HCT116 (cell line): Measurements from ENCODE around the gene NTRK3. TPM values are rescaled to one million over a fixed set of nuclear protein-coding genes. Genes with fewer than 3 reads are reported as not detected.

Experiments
- ATAC-seq: fragments of 200-7000 bp; cut with Tn5 transposase; 2 replicates; pipeline ENCODE4 v1.9.1; 2020; ENCODE audit warnings: mild to moderate bottlenecking, moderate library complexity
- BruUV-seq: library from RNA; stranded (reverse); fragments of 400-500 nt; replicated peaks from 2 replicates; lab custom pipeline; 2021; lab: Mats Ljungman, UMichigan
- CTCF ChIA-PET: fragments of 300-600 bp; sonication (Branson Sonifier 250); formaldehyde crosslinking; loops from one replicate; lab custom pipeline; 2021; ENCODE audit warnings: antibody characterized with exemption; lab: Charles Lee
- POLR2A ChIA-PET: fragments of 300-600, 350-600 bp; sonication (Branson Sonifier 250); formaldehyde crosslinking; loops from one replicate; lab custom pipeline; 2021; ENCODE audit warnings: antibody characterized with exemption; lab: Charles Lee
- RAD21 ChIA-PET, 2 experiments: fragments of 300-600 bp; sonication (Branson Sonifier 250); formaldehyde crosslinking; loops; one replicate each; lab custom pipeline; 2023; ENCODE audit warnings: low total read pairs in 2 of 2; ENCODE audit not compliant: uncharacterized antibody in 2 of 2, unreplicated experiment in 2 of 2, low non-redundant PET in 1 of 2; lab: Charles Lee
- DNase-seq: peaks from one replicate; pipeline ENCODE4 v3.0.0-alpha.2; 2010; ENCODE audit warnings: low read depth, low spot score
- H2AFZ ChIP-seq: fragments of 200-600 bp; shearing (Covaris generic), sonication (generic); 2 replicates; pipeline ENCODE4 v1.6.1; 2017; ENCODE audit warnings: low read depth, mixed run types, mixed read lengths, antibody characterized with exemption, low read length; ENCODE audit not compliant: poor library complexity, severe bottlenecking
- H3K27ac ChIP-seq: 2 replicates; pipeline ENCODE4 v1.5.1; 2012; ENCODE audit warnings: low read depth, low read length
- H3K27me3 ChIP-seq: fragments of 200-600 bp; sonication (generic); 2 replicates; pipeline ENCODE4 v1.6.1; 2016; ENCODE audit warnings: mixed run types, low read length, mixed read lengths; ENCODE audit not compliant: insufficient read depth
- H3K36me3 ChIP-seq, 2 experiments: fragments of 200-500 bp in 1 of 2; fragments of 200-600 bp in 1 of 2; sonication (Bioruptor generic) in 1 of 2; sonication (generic) in 1 of 2; 2 replicates each; pipeline versions ENCODE4 v1.5.1 to v1.6.1; 2014 to 2016; ENCODE audit warnings: low read length in 2 of 2, inconsistent platforms in 1 of 2, mixed read lengths in 1 of 2, mixed run types in 1 of 2; ENCODE audit not compliant: insufficient read depth in 2 of 2, control insufficient read depth in 1 of 2
- H3K4me1 ChIP-seq, 2 experiments: fragments of 200-600 bp in 1 of 2; sonication (generic) in 1 of 2; 2 replicates each; pipeline versions ENCODE4 v1.5.1 to v1.6.1; 2012 to 2017; ENCODE audit warnings: low read length in 2 of 2, inconsistent platforms in 1 of 2, mild to moderate bottlenecking in 1 of 2, mixed read lengths in 1 of 2, mixed run types in 1 of 2, moderate library complexity in 1 of 2; ENCODE audit not compliant: insufficient read depth in 2 of 2, control insufficient read depth in 1 of 2
- H3K4me2 ChIP-seq: fragments of 200-600 bp; sonication (generic); 2 replicates; pipeline ENCODE4 v1.6.1; 2017; ENCODE audit warnings: mixed run types, low read length, mixed read lengths
- H3K4me3 ChIP-seq, 2 experiments: fragments of 200-600 bp in 1 of 2; sonication (generic) in 1 of 2; replicated peaks in 1 of 2; 2 replicates each; pipeline ENCODE4 v1.5.1; 2011 to 2016; ENCODE audit warnings: low read length in 2 of 2, control low read depth in 1 of 2, low read depth in 1 of 2, mild to moderate bottlenecking in 1 of 2, mixed read lengths in 1 of 2, mixed run types in 1 of 2
- H3K79me2 ChIP-seq: fragments of 200-600 bp; sonication (generic); 2 replicates; pipeline ENCODE4 v1.6.1; 2017; ENCODE audit warnings: mild to moderate bottlenecking, mixed run types, low read length, moderate library complexity, mixed read lengths; ENCODE audit not compliant: insufficient read depth
- H3K9ac ChIP-seq: fragments of 200-600 bp; sonication (generic); 2 replicates; pipeline ENCODE4 v1.6.1; 2016; ENCODE audit warnings: low read length, mixed read lengths
- H3K9me2 ChIP-seq: fragments of 200-600 bp; sonication (generic), shearing (Covaris generic); 2 replicates; pipeline ENCODE4 v1.6.1; 2017; ENCODE audit warnings: mixed run types, mild to moderate bottlenecking, moderate library complexity; ENCODE audit not compliant: insufficient read depth
- H3K9me3 ChIP-seq, 2 experiments: fragments of 200-500 bp in 1 of 2; fragments of 200-600 bp in 1 of 2; sonication (Bioruptor generic) in 1 of 2; sonication (generic) in 1 of 2; 2 replicates each; pipeline ENCODE4 v1.6.1; 2014 to 2017; ENCODE audit warnings: low read length in 2 of 2, mixed read lengths in 2 of 2, inconsistent platforms in 1 of 2, low read depth in 1 of 2, mild to moderate bottlenecking in 1 of 2, mixed run types in 1 of 2, moderate library complexity in 1 of 2; ENCODE audit not compliant: control insufficient read depth in 1 of 2, insufficient read depth in 1 of 2
- H4K20me1 ChIP-seq: fragments of 200-600 bp; sonication (generic), shearing (Covaris generic); 2 replicates; pipeline ENCODE4 v1.6.1; 2017; ENCODE audit warnings: mixed run types, mild to moderate bottlenecking, moderate library complexity; ENCODE audit not compliant: insufficient read depth
- EGR1 ChIP-seq: IDR thresholded peaks from 2 replicates; pipeline ENCODE4 v1.6.1; 2012; ENCODE audit warnings: low read depth
- ELF1 ChIP-seq: IDR thresholded peaks from 2 replicates; pipeline ENCODE4 v1.6.1; 2012; ENCODE audit warnings: low read depth, borderline replicate concordance
- EZH2phosphoT487 ChIP-seq: fragments of 200-600 bp; IDR thresholded peaks from 2 replicates; pipeline ENCODE4 v1.6.1; 2018; ENCODE audit warnings: antibody characterized with exemption, borderline replicate concordance
- FOSL1 ChIP-seq: IDR thresholded peaks from 2 replicates; pipeline ENCODE4 v1.6.1; 2012; ENCODE audit warnings: low read depth
- JUND ChIP-seq: IDR thresholded peaks from 2 replicates; pipeline ENCODE4 v1.6.1; 2012
- MAX ChIP-seq: IDR thresholded peaks from 2 replicates; pipeline ENCODE4 v1.6.1; 2012
- POLR2A ChIP-seq: IDR thresholded peaks from 2 replicates; pipeline ENCODE4 v1.7.0; 2011; ENCODE audit warnings: borderline replicate concordance; ENCODE audit not compliant: insufficient read depth, insufficient read length; ENCODE audit errors: extremely low read depth
- SIN3A ChIP-seq: IDR thresholded peaks from 2 replicates; pipeline ENCODE4 v1.6.1; 2012; ENCODE audit warnings: low read depth
- SP1 ChIP-seq: IDR thresholded peaks from 2 replicates; pipeline ENCODE4 v1.6.1; 2012; ENCODE audit warnings: low read depth
- TCF7L2 ChIP-seq: IDR thresholded peaks from 2 replicates; pipeline ENCODE4 v1.7.0; 2011; ENCODE audit warnings: borderline replicate concordance, inconsistent platforms; ENCODE audit not compliant: insufficient read depth, insufficient read length; ENCODE audit errors: extremely low read depth
- YY1 ChIP-seq: IDR thresholded peaks from 2 replicates; pipeline ENCODE4 v1.6.1; 2011; ENCODE audit warnings: low read length, low read depth, moderate library complexity, mild to moderate bottlenecking; ENCODE audit not compliant: insufficient replicate concordance; ENCODE audit errors: extremely low read depth
- ZNF274 ChIP-seq: fragments of 200-500 bp; sonication (Bioruptor generic); IDR thresholded peaks from 2 replicates; pipeline ENCODE4 v1.6.1; 2014; ENCODE audit warnings: mild to moderate bottlenecking, low read depth, low read length, inconsistent platforms
- intact Hi-C: fragments of 100-400 bp; cut with micrococcal nuclease; formaldehyde crosslinking; loops from 2 replicates; pipeline ENCODE4 v1.10.0; 2022
- total RNA-seq: library from RNA; stranded (reverse); gene quantifications from one replicate; pipeline ENCODE4 v1.2.1, GENCODE V29; 2021; ENCODE audit not compliant: unreplicated experiment
- TF ChIP-seq, protein P1 (sequence below): IDR thresholded peaks from 2 replicates; pipeline ENCODE4 v1.6.1; 2012

Gene NTRK3
- total RNA-seq, 1 experiment from 2014 or later: not detected

- Histone ChIP-seq H3K9me3 (no peaks in the 10 kb centered on the region), H3K27me3 (no peaks in the 10 kb centered on the region), H3K27ac (no peak overlapping the region), H3K4me1 (peaks cover 0 to 5% of the 10 kb centered on the region in 2 experiments; a peak in 2 of 4 replicates), H3K9me2 (no peaks in the 10 kb centered on the region), H3K4me3 (no peak overlapping the region), H3K9ac (no peak overlapping the region), H3K36me3 (no peaks in the 10 kb centered on the region)
- no peak for DNase-seq
- ChIA-PET POLR2A (no interaction called here), RAD21 (no interaction called here), CTCF (interaction anchor here (1.0 kb wide), 1 partner anchor 205 kb away, joined by 3 read pairs; no protein-coding TSS in a partner anchor)
- intact Hi-C loops: loop anchor here (10.0 kb wide), 1 partner anchor 586 kb away; no protein-coding TSS in a partner anchor
- TF ChIP-seq EZH2phosphoT487 (no peak), POLR2A (no peak), MAX (no peak), SIN3A (no peak), ELF1 (no peak), EGR1 (no peak), JUND (no peak), SP1 (no peak), TCF7L2 (no peak), YY1 (no peak)
- TF ChIP-seq, protein P1, sequence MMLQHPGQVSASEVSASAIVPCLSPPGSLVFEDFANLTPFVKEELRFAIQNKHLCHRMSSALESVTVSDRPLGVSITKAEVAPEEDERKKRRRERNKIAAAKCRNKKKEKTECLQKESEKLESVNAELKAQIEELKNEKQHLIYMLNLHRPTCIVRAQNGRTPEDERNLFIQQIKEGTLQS: no peak
- TF ChIP-seq, all 23 proteins: peak for 0
- no TSS peak for BruUV-seq
- H3K4me2 ChIP-seq: no peak overlapping the region
- ATAC-seq: no peak
- H3K79me2 ChIP-seq: no peaks in the 10 kb centered on the region
- no peaks in the 10 kb centered on the region for H4K20me1 ChIP-seq
- H2AFZ ChIP-seq: no peak overlapping the region
Measured at GRCh38 chr15:88249220-88249619, 7.3 kb downstream of the NTRK3 start.

DNA sequence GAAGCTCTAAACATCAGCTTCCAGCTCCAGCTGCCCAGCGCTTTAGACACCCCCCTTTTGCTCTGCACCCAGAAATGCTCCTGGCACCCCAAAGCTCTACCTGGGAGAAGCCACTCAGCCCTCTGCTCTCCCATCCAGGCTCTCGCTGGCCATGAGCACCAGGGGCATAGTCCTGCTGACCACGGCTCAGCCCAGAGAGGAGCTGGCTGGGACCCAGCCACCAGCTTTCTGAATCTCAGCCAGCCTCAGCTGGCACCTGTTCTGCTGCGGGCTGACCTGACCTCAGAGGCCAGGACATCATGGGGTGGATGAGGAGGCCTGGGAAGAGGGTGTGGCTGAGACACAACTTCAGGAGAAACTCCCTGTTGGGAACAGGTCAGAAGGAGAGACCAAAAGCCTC is 8.6 kb downstream of the NTRK3 start:
- no peak for TF ChIP-seq FOSL1
- TF ChIP-seq ZNF274: no peak
- POLR2A ChIA-PET: no interaction called here
- H3K4me1 ChIP-seq: peaks cover 0 to 5% of the 10 kb centered on the region in 2 experiments; a peak in 2 of 4 replicates
- intact Hi-C loops: loop anchor here (1.0 to 10.0 kb wide), 2 partner anchors 202 to 587 kb away; no protein-coding TSS in a partner anchor
- H3K4me2 ChIP-seq: no peak overlapping the region
- ATAC-seq (no peak), DNase-seq (no peak)
- no peaks in the 10 kb centered on the region for H3K9me3 ChIP-seq
- no peaks in the 10 kb centered on the region for H3K27me3 ChIP-seq
- no peaks in the 10 kb centered on the region for H3K79me2 ChIP-seq
- H4K20me1 ChIP-seq: no peaks in the 10 kb centered on the region
- no peak overlapping the region for H3K4me3 ChIP-seq
- H2AFZ ChIP-seq: no peak overlapping the region
- H3K27ac ChIP-seq: no peak overlapping the region
- RAD21 ChIA-PET: no interaction called here
- CTCF ChIA-PET: interaction anchor here (3.0 kb wide), 1 partner anchor 202 kb away, joined by 11 read pairs; no protein-coding TSS in a partner anchor
- BruUV-seq: no TSS peak
- no peaks in the 10 kb centered on the region for H3K36me3 ChIP-seq
- no peak overlapping the region for H3K9ac ChIP-seq
- no peaks in the 10 kb centered on the region for H3K9me2 ChIP-seq
